NCI-H510A (cell line): ENCODE measurements around the gene OR11A1.

ENCODE experiments used
- DNase-seq: peaks from one replicate; lab custom pipeline; 2025; lab: John Stamatoyannopoulos, UW

Gene OR11A1

GRCh38 chr6:29456971-29457370 is at the start of gene OR11A1, which contains the start of gene OR2H1:
OR11A1 (minus strand) TSS chr6:29457071; CDS start chr6:29427641, 29,430 bp downstream.
OR2H1 (plus strand) TSS chr6:29457155; CDS start chr6:29461770, 4,615 bp downstream.
- no peak for DNase-seq

GRCh38 chr6:29506446-29507067 is 49.7 kb upstream of the OR11A1 start:
- DNase-seq: no peak

DNA sequence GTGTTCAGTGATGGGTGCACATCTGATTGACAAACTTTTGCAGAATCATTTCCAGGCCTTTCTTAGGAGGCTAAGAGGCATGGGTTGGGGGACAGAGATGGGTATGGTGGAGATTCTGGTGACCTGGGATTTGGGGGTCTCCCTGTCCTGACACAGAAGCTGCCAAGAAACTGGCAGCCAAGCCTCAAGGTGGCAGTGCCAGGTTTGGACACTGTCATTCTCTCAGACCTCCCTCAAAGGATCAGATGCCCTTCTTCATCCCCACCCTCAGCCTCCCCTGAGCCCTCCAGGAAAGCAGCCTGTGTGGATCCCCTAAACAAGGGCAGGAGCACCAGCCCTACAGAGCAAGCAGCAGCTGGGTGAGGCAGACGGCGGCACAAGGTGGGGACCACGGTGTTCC is 48.9 kb upstream of the OR11A1 start:
- no peak for DNase-seq

DNA sequence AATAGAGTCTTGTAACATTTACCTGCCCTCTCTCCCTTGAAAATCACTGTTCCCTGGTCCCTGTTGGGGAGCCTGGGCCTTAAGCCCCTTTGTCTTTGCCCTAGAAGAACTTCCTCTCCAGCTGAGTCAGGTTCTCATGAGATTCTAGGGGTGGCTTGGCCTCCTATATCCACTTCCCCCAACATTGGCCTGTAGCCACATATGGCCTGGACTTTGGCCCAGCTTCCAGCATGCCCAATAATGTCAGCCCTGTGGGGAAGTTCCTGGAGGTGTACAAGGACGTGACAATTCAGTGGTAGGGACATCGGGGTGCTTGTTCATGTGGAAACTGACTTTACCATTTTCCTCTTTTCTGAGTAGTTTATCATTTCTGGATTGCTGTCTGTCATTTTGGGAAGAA is 48.1 kb upstream of the OR11A1 start:
- no peak for DNase-seq

- DNase-seq: no peak
These were observed 45.7 kb upstream of the OR11A1 start for GRCh38 chr6:29502597-29502996.

DNA sequence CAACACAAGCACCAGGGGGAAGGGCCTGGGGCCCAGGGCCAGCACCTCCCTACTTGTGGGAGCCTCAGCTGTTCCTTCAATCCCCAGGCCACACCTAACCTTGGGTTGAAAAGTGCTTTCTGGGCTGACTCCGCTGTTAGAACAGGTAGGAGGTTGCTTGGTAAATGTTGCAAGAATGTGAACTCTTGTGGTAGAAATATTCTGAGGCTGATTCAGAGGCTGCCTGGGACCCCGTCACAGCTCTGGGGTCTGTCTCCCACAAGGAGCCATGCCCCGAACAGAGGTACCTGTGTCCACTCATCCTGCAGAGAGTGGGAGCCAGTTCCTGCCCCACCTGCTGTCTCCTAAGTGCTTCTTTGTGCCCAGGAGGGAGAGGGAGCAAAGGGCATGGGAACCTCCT is 45.3 kb upstream of the OR11A1 start:
- DNase-seq: no peak

DNA sequence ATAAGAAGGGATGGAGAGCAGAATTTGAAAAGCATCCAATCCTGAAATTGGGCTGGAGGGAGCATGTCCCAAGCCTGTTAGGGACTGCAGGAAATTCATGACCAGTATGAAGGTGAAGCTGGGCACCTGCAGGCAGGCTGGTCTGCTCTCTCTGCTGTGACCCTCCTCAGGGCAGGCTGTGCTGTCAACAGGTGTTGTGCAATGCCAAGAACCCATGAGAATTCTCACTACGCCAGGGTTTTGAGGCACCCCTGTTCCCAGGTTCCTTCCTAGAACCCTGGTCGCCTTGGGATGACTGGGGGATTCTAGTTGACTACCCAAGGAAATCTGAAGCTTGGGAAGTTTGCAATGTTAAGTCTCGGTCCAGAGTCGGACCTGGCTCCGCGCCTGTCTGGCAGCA is 44.2 kb upstream of the OR11A1 start:
- no peak for DNase-seq

DNA sequence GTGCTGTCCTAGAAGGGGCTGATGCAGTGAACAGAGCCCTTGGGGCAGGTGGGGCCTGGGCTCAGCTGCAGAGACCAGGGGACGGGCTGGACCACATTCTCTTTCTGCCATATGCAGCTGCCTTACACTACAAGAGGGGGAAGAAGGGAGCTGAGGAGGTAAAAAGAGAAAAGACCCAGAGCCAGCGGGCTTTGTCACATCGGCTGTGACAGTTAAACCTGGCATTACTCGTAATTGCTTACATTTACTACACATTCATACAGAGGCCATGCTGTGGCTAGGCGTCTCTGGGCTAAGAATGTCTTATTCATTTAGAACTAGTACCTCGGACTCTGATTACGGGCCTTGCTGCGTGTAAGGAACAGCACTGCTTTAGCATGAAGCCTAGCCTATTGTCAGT is 43.7 kb upstream of the OR11A1 start:
- DNase-seq: no peak

GRCh38 chr6:29499704-29500103 is 42.8 kb upstream of the OR11A1 start:
- DNase-seq: no peak

- no peak for DNase-seq
These were observed 40.1 kb upstream of the OR11A1 start for GRCh38 chr6:29496961-29497360.

- DNase-seq: no peak
These were observed 38.7 kb upstream of the OR11A1 start for GRCh38 chr6:29495571-29495970.

GRCh38 chr6:29494131-29494530 is 37.3 kb upstream of the OR11A1 start:
- no peak for DNase-seq

DNA sequence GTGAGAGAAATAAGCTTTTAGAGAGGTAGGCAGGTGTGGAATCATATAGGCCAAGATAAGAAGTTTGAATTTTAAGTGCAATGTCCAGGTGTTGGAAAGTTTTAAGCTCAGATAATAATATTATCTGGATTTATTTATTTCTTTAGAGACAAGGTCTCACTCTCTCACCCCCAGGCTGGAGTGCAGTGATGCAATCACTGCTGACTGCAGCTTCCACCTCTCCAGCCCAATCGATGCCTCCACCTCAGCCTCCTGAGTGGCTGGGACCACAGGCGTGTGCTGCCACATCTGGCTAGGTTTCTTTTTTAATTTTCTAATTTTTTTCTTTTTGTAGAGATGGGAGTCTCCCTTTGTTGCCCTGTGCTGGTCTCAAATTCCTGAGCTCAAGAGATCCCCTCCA is 36.4 kb upstream of the OR11A1 start:
- no peak for DNase-seq

- DNase-seq: no peak
These were observed 34.7 kb upstream of the OR11A1 start for GRCh38 chr6:29491574-29491973.

GRCh38 chr6:29490552-29490951 is 33.7 kb upstream of the OR11A1 start:
- no peak for DNase-seq

GRCh38 chr6:29490055-29490454 is 33.2 kb upstream of the OR11A1 start:
- DNase-seq: no peak

DNA sequence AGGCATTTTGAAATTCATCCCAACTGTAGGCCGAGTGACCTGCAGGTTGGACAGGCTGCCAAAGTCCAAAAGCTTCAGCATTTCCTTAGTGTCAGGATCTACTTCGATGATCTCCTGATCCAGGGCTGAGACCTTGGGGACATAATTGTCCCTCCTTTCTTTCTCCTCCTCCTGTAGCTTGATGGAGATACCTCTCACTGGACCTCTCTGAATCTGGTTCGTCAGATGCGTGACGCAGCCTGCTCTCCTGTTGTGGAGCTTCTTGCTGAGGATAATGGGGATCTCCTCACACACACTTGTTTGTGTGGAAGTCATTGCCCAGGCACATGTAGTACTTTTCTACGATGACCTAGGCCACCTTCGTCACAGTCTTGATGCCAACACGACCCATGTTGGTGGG is 32.4 kb upstream of the OR11A1 start:
- DNase-seq: no peak

DNA sequence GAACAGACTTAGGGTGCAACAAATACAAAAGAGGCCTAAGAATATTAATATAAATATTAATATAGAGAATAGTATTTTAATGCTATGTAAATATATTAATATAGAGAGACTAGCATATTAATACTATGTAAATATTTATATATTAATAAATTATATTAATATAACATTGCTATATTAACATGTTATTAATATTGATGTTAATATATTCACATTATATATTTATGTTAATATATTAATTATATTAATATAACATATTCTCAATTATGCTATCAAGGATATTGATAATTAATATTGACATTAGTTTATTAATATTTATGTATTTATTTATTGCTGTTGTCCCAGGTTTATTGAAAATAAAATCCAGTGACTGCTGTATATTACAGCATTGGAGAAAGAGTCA is 32.0 kb upstream of the OR11A1 start:
- DNase-seq: no peak

DNA sequence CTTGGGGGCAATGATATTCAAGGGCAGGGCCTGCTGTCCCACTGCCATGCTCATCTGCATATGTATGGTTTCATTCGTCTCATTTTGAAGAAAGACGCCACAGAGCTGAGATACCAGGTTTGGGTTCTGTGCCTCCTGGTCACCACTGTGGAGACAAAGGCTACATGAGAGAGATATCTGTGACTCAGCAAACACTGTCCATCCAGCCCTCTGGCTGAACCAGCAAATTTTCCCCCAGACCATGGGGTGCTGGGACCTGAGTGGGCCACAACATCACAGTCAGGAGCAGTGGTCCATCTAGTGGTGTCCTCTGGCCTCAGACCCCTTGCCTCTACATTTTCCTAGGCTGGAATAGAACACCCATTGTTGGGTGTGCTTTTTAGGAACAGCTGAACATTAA is 30.8 kb upstream of the OR11A1 start, which contains the start of gene MAS1L:
Gene MAS1L (minus strand): TSS at position 297 of the 400 bp plus-strand sequence. CDS start 54 bp downstream, at position 243.
- DNase-seq: no peak

DNA sequence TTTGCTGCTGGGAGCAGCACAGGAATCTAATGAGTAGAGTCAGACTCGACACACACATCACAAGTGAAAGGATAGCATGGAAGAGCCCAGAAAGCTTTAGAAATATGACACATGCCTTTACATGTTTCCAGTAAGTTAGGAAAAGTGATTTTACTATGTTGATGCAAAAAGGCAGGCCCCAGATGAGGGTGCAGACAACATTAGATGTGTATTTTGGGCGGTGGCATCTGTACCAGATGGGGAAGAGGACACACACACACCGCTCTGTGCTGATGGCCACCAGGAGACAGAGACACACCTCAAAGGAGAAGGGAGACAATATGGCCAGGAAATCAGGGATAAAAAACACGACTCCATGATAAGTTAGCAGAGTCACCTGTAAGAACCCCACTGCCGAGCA is 30.3 kb upstream of the OR11A1 start:
- DNase-seq: no peak

DNA sequence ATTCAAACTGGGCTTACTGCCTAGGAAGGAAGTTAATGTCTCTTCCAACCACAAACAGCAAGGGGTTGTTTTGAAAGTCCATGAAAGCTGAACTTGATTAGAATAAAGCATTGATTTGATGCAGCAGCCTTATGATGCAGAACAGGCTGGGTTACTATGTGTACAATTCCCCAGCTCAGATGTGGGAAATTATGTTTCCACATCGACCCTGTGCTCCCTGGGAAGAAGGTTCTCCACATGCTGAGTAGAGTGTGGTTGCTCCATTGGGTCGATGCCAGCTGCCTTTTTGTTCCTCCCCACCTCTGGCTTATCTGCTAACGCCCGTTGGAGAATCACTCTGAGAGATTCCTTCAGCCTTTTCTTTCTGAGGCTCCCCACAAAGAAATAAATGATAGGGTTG is 29.7 kb upstream of the OR11A1 start:
- no peak for DNase-seq

- no peak for DNase-seq
These were observed 26.9 kb upstream of the OR11A1 start for GRCh38 chr6:29483735-29484134.

DNA sequence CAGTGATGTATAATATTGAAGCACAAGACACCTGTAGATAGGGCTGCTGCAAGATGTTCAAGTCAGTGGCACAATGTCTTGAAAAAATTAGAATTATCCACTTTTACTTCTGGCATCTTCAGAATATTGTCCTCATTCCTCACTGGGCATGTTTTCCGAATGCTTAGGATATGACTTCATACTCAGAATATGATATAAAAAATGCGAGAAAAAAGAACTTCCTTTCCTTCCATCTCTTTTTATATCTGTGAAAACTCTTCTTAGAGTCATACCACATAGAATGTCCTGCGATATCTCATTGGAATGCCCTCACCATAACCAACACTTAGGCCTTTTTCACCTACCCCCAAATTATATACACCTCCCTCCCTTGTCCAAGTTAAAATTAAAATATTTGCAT is 26.3 kb upstream of the OR11A1 start:
- DNase-seq: no peak

- no peak for DNase-seq
These were observed 22.7 kb upstream of the OR11A1 start for GRCh38 chr6:29479560-29479959.
